Measurements from ENCODE around the gene TUBGCP6. TPM values are rescaled to one million over a fixed set of nuclear protein-coding genes. Genes with fewer than 3 reads are reported as not detected.
"Not testable (repeated sequence)": the region's sequence is repeated elsewhere in the genome, so short reads cannot be mapped to it uniquely, and the experiment has no call there.

TUBGCP6 gene
- total and polyA plus RNA-seq, 2 experiments from 2014 or later: 18.6 to 47.1 TPM

GRCh38 chr22:50206599-50206998 lies 38.2 kb downstream of the TUBGCP6 start:
- no peak overlapping the region for H3K27ac ChIP-seq (ENCODE audit: low read depth)
- DNase-seq (ENCODE audit: low spot score) (peak; percentile 88), ATAC-seq (peak; percentile 79)
- H3K36me3 ChIP-seq (ENCODE audit: insufficient read depth): peaks cover 7% of the 10 kb centered on the region; the same call in 1 of the 2 replicates
- TF ChIP-seq STAT1 (IDR thresholded peaks at IDR 0.05; ENCODE audit: unreplicated experiment) (no peak), CTCF (conservative IDR thresholded peaks at IDR 0.05; ENCODE audit: low read depth in 2 of 2) (peak; percentile 67)
- H4K20me1 ChIP-seq (replicated peaks; ENCODE audit: insufficient read depth): peaks cover 9% of the 10 kb centered on the region
- H3K9me2 ChIP-seq (ENCODE audit: insufficient read depth): no peaks in the 10 kb centered on the region
- H3K79me2 ChIP-seq (replicated peaks; ENCODE audit: insufficient read depth): peaks cover 28% of the 10 kb centered on the region
- H3F3A ChIP-seq (replicated peaks; ENCODE audit: low read depth): peaks cover 5% of the 10 kb centered on the region; the same call in 1 of the 2 replicates
- H3K4me2 ChIP-seq: no peak overlapping the region
- Mint-ChIP-seq H3K4me3 (no peak overlapping the region), H3K9me3 (peaks cover 6% of the 10 kb centered on the region; the same call in 2 of the 3 replicates), H3K27me3 (ENCODE audit: insufficient read depth, low read depth, poor library complexity) (peaks cover 15% of the 10 kb centered on the region), H3K4me1 (peaks cover 10% of the 10 kb centered on the region), H3K36me3 (ENCODE audit: low read depth) (peaks cover 43% of the 10 kb centered on the region), H3K27ac (no peak overlapping the region)
- H3K27me3 ChIP-seq (ENCODE audit: insufficient read depth): peaks cover 9% of the 10 kb centered on the region; the same call in 1 of the 2 replicates
- no peak overlapping the region for H3K4me3 ChIP-seq
- H3K4me1 ChIP-seq (ENCODE audit: insufficient read depth): peaks cover 8% of the 10 kb centered on the region; the same call in 1 of the 2 replicates
- H2AFZ ChIP-seq: no peak overlapping the region

GRCh38 chr22:50205781-50206569 lies 38.8 kb downstream of the TUBGCP6 start:
- Histone ChIP-seq H4K20me1 (replicated peaks; ENCODE audit: insufficient read depth) (peaks cover 9% of the 10 kb centered on the region), H3F3A (replicated peaks; ENCODE audit: low read depth) (peaks cover 5% of the 10 kb centered on the region; the same call in 1 of the 2 replicates), H3K4me1 (ENCODE audit: insufficient read depth) (peaks cover 8% of the 10 kb centered on the region; the same call in 1 of the 2 replicates), H3K4me3 (no peak overlapping the region), H3K27me3 (ENCODE audit: insufficient read depth) (peaks cover 9% of the 10 kb centered on the region; the same call in 1 of the 2 replicates), H3K9me2 (ENCODE audit: insufficient read depth) (no peaks in the 10 kb centered on the region), H3K4me2 (no peak overlapping the region), H2AFZ (no peak overlapping the region), H3K27ac (ENCODE audit: low read depth) (no peak overlapping the region), H3K36me3 (ENCODE audit: insufficient read depth) (peaks cover 1% of the 10 kb centered on the region; the same call in 1 of the 2 replicates), H3K79me2 (replicated peaks; ENCODE audit: insufficient read depth) (peaks cover 21% of the 10 kb centered on the region)
- TF ChIP-seq EZH2phosphoT487 (IDR thresholded peaks at IDR 0.05; ENCODE audit: unreplicated experiment): no peak
- no peak for TF ChIP-seq ETS1 (IDR thresholded peaks at IDR 0.05)
- no peak for TF ChIP-seq POLR2AphosphoS5 (IDR thresholded peaks at IDR 0.05; ENCODE audit: low read depth)
- H3K4me3 Mint-ChIP-seq: no peak overlapping the region
- H3K27ac Mint-ChIP-seq: no peak overlapping the region
- peaks cover 15% of the 10 kb centered on the region for H3K27me3 Mint-ChIP-seq (ENCODE audit: insufficient read depth, low read depth, poor library complexity)
- no peak for DNase-seq (ENCODE audit: low spot score)
- peaks cover 10% of the 10 kb centered on the region for H3K4me1 Mint-ChIP-seq
- ATAC-seq: no peak
- H3K9me3 Mint-ChIP-seq: peaks cover 6% of the 10 kb centered on the region; the same call in 2 of the 3 replicates
- H3K36me3 Mint-ChIP-seq (ENCODE audit: low read depth): peaks cover 38% of the 10 kb centered on the region

- not testable (repeated sequence) for H3K4me1 ChIP-seq (ENCODE audit: insufficient read depth); H3K27ac ChIP-seq (ENCODE audit: low read depth); H3K4me1 Mint-ChIP-seq; H2AFZ ChIP-seq; H3K27me3 ChIP-seq (ENCODE audit: insufficient read depth); H3K9me2 ChIP-seq (ENCODE audit: insufficient read depth); H3K36me3 ChIP-seq (ENCODE audit: insufficient read depth); ATAC-seq; H3K9me3 Mint-ChIP-seq; H3K4me3 Mint-ChIP-seq; H3K4me2 ChIP-seq; H3K4me3 ChIP-seq; DNase-seq (ENCODE audit: low spot score); H3F3A ChIP-seq (replicated peaks; ENCODE audit: low read depth); H3K27ac Mint-ChIP-seq; H4K20me1 ChIP-seq (replicated peaks; ENCODE audit: insufficient read depth)
- peaks cover 15% of the 10 kb centered on the region for H3K27me3 Mint-ChIP-seq (ENCODE audit: insufficient read depth, low read depth, poor library complexity)
- H3K36me3 Mint-ChIP-seq (ENCODE audit: low read depth): peaks cover 34% of the 10 kb centered on the region
- peaks cover 21% of the 10 kb centered on the region for H3K79me2 ChIP-seq (replicated peaks; ENCODE audit: insufficient read depth)
Measured at GRCh38 chr22:50204998-50205397, 39.8 kb downstream of the TUBGCP6 start.
